OCI-LY1 (cell line): ENCODE measurements around the gene ZNRD2.

Experiments
- CTCF ChIP-seq: fragments of 200-600 bp; sonication (generic), shearing (Covaris generic); IDR thresholded peaks from 2 replicates; pipeline ENCODE4 v1.5.1; 2017; ENCODE audit warnings: mild to moderate bottlenecking, antibody characterized with exemption, low read length, moderate library complexity, mixed read lengths
- EZH2 ChIP-seq: fragments of 200-600 bp; sonication (generic), shearing (Covaris generic); IDR thresholded peaks from 2 replicates; pipeline ENCODE4 v1.8.0; 2017; ENCODE audit warnings: borderline replicate concordance, mixed run types, mild to moderate bottlenecking, antibody characterized with exemption, low read length, moderate library complexity, mixed read lengths

DNA sequence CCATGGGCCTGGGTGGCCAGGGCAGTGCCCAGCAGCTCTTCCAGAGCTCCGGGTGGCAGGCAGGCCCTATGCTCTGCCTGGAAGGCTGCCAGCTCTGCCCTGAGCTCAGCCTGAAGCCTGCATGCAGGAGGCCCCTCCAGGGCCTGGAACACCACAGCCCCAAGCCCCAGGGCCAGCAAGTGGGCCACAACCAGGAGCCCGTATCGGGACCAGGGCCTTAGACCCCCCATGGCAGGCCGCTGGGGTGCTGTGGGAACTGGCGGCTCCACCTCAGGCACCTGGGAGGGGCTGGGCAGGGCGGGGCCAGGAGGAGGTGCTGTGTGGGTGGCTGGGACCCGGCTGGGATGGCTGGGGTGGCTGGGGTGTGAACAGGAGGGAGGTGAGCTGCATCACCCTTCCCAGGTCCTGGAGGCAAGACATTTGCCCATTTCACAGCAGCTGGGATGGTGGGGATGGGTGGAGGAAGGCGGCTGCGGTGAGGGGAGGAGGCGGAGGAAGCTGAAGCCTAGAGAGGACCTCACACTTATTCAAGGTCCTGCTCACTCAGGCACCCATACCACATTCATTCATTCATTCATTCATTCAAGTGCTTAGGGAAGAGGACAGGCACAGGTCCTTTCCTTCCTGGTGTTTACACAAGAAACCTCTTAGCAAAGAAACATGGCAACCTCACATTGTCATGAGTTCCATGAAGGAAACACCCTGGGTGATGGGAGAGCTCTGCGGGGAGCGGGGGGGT is 25.4 kb downstream of the ZNRD2 start, which contains the start of gene KCNK7:
- TF ChIP-seq CTCF (no peak), EZH2 (no peak)
